Osteoblast (primary cell): ENCODE results near the gene TSPAN10. TPM values are rescaled to one million over a fixed set of nuclear protein-coding genes. Genes with fewer than 3 reads are reported as not detected.

Experiments used
- small RNA-seq: library from RNA; depleted of rRNA; stranded (forward); fragments of <200 nt; gene quantifications from one replicate; pipeline ENCODE3, GENCODE V24; 2012
- total RNA-seq: library from RNA; depleted of rRNA; stranded (reverse); fragments of >200 nt; gene quantifications from 2 replicates; pipeline ENCODE4 v1.2.3, GENCODE V29; 2012

Gene TSPAN10
- total RNA-seq, 1 donor = 2.9 TPM

Small RNAs within 50 kb of the gene (small RNA-seq; reads per million reads assigned to genes)
- gene MIR6786 = not detected

Other genes with a start within 250 kb of the TSPAN10 start
- 11.2 and 11.5 TPM in 2 replicates for gene BAHCC1, start 241.7 kb upstream of the TSPAN10 start, total RNA-seq
- gene ACTG1, start 124.4 kb upstream of the TSPAN10 start, total RNA-seq = 10,373 and 13,273 TPM in 2 replicates
- gene FSCN2, start 108.8 kb upstream of the TSPAN10 start, total RNA-seq = 2.9 and 5.1 TPM in 2 replicates
- 43.0 and 44.5 TPM in 2 replicates for gene FAAP100, start 84.8 kb upstream of the TSPAN10 start, total RNA-seq
- gene NPLOC4, start 84 bp upstream of the TSPAN10 start, total RNA-seq = 97.8 and 118 TPM in 2 replicates
- not detected in 2 replicates for gene PDE6G, start 19.3 kb downstream of the TSPAN10 start, total RNA-seq
- 21.0 and 21.5 TPM in 2 replicates for gene OXLD1, start 29.4 kb downstream of the TSPAN10 start, total RNA-seq
- 4.7 and 5.6 TPM in 2 replicates for gene CCDC137, start 29.5 kb downstream of the TSPAN10 start, total RNA-seq
- gene ARL16, start 46.6 kb downstream of the TSPAN10 start, total RNA-seq = 24.5 and 26.1 TPM in 2 replicates
- gene HGS, start 46.8 kb downstream of the TSPAN10 start, total RNA-seq = 100 and 110 TPM in 2 replicates
- gene MRPL12, start 66.2 kb downstream of the TSPAN10 start, total RNA-seq = 6.2 and 8.8 TPM in 2 replicates
- 7.6 and 8.3 TPM in 2 replicates for gene SLC25A10, start 75.1 kb downstream of the TSPAN10 start, total RNA-seq
- under 0.01 TPM in 1 of 2 replicates, not detected in the other for gene GCGR, start 167.0 kb downstream of the TSPAN10 start, total RNA-seq
- gene MCRIP1, start 196.1 kb downstream of the TSPAN10 start, total RNA-seq = 136 and 163 TPM in 2 replicates
- not detected in 2 replicates for gene PPP1R27, start 197.9 kb downstream of the TSPAN10 start, total RNA-seq
- gene P4HB, start 223.3 kb downstream of the TSPAN10 start, total RNA-seq = 1,119 and 1,240 TPM in 2 replicates
- 120 and 133 TPM in 2 replicates for gene ARHGDIA, start 234.1 kb downstream of the TSPAN10 start, total RNA-seq